Smooth muscle cell of the brain vasculature (primary cell): ENCODE measurements around the gene ATP11B.

Experiments used
- DNase-seq: peaks from one replicate; pipeline ENCODE4 v3.0.0-alpha.2; 2012; ENCODE audit warnings: low read depth, low spot score

The ATP11B gene

DNA sequence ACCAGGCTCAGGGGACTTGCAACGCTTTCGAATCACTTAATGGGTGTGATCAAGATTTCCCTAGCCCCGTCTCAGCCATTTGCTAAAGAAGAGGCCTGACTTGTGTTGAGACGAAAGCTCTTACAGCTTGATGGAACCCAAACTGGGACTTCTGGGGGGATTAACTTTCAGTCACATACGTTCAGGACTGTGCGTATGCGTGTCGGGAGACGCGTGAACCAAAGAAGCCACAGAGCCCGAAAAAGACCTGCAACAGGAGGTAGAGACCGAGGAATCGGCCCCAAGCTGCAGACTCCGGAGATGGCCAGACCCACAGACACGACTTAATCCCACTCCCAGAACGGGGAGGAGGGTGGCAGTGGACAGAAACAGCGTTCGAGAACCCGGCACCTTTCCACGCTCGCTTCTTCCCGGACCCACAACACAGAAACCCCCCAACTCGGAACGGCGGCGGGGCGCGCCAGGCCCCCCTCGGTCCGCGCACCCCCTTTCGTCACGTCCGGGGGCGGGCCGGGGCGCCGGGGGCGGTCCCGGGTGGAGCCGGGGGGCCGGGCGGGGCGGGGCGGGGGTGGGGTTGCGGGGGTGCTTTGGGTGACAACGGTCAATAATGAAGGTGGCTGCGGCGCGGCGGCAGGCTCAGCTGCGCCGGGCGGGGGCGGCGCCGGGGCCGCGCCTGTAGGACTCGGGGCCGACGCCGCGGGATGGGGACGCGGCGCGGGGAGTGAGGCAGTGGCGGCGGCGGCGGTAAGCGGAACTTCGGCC lies at the start of gene ATP11B:
Gene ATP11B (plus strand): TSS at position 604 of the 762 bp plus-strand sequence. CDS start 256 bp downstream, outside the sequence.
- no peak for DNase-seq

DNA sequence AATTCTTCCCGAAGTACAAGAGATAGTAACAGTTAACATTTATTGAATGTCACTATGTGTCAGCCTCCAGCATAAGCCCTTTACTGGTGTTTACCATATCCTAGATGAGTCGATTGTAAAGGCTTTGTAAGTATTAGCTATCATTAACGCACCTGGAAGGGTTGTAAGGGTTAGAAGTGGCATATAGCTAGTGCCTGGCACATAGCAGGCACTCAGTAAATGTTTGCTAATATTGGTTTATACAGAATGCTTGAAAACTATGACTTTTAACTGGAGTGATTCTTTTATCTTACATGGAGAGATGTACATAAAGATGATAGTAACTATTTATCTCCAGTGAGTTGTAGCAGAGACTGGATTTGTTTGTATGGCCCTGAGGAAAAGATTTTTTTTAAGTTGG lies 46.3 kb upstream of the ATP11B start:
- DNase-seq: no peak

DNA sequence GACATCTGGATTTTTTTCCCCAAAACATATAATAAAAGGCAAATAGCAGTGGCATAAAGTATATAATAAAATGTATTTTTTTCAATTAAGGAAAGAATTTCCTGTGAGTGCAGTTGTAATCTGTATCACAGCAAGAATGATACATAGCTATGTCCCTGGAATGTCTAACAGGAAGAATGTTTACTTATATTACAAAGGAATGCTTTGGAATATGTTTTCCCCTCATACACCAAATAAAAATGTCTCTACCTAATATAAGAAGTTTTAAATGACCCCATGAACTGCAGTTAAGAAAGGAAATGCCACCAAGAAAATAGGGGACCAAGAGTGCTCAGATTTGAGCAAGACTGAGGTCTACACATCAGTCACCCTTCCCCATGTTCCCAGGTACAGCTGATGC lies 38.0 kb upstream of the ATP11B start:
- no peak for DNase-seq

DNA sequence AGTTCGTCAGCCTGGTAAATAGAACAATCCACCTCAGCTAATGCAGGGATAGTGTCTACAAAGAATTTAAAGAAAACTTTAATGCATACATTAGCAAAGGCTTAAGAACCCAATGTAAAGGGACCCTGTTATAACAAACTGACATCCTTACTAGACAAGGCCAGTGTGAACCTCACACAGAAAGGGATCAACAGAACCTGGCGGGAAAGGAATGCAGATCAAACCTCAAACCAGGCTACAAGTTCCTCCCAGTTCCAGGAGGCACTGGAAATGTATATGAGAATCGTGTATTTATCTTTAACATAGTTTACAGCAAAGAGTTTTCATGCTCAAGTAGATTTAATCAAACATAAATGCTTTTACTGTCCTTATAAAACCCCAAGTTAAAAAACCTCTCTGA lies 37.6 kb upstream of the ATP11B start:
- DNase-seq: no peak

DNA sequence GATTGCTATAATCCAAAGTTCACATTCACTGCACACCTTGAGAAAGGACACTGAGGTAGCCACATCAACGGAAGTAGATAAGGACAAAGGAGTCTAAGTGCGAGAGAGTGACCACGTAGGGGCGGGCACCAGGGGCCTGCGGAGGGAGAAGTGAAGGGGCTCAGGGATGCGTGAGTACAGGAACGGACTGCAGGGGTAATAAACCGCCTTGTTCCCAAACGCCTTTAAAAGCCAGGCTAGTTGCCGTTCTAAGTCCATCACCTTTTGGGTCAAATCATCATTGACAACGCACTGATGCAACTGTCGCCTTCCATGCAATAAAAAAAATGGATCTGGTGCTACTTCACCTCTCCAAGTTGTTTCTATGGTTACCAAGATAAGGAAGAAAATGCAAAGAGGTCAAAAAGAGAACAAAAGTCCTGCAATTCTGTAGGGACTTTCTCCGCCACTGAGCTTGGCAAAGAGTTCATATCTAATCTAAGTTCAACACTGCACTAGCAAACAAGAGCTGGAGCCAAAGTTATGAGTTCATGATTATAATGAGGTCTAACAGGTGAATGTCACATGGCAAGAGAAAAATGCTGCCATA lies 32.6 kb upstream of the ATP11B start:
- no peak for DNase-seq

DNA sequence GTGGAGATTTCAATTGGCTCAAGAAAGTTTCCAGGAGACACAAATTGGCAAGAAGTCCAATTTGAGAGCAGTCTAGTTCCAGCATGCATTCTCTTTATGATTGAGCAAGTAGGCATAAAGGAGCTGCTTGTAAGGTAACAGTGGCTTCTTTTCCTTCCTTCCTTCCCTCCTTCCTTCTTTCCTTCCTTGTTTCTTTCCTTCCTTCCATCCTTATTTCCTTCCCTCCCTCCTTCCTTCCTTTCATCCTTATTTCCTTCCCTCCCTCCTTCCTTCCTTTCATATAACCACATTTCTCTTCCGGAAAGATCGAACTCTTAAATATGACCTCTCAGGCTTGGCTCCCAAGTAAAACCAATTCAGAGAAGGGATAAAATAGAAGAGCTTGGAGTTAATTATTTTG lies 29.4 kb upstream of the ATP11B start:
- DNase-seq: no peak

DNA sequence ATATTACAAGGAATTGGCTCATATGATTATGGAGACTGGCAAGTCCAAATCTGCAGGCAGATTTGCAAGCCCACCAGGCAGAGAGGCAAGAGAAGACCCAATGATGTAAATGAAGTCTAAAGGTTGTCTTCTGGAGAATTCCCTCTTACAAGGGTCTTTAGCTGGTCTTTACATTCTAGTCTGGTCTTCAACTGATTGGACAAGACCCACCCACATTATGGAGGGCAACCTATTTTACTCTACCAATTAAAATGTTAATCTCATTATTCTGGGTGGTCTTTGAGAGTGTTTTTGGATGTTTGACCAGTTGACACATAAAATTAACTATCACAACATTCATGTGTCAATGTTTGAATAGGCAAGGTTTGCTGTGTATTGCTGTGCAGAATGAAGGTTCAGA lies 28.0 kb upstream of the ATP11B start:
- no peak for DNase-seq

DNA sequence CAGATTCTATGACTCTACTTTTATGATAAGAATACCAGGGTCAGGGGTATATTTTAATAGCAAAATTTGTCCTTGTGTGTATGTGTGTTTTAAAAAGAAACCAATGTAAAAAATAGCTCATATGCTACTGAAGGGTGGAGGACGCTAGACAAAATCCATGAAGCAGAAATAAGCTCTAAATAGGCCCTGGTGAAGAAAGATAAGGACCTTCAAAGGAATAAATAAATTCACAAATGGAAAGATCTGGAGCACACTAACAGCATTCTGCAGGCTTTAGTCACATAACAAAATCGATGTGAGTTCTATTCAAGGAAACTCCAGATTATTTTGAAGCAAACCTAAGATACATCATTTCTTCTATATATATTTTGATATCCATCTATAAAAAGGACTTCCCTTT lies 27.2 kb upstream of the ATP11B start:
- DNase-seq: no peak

DNA sequence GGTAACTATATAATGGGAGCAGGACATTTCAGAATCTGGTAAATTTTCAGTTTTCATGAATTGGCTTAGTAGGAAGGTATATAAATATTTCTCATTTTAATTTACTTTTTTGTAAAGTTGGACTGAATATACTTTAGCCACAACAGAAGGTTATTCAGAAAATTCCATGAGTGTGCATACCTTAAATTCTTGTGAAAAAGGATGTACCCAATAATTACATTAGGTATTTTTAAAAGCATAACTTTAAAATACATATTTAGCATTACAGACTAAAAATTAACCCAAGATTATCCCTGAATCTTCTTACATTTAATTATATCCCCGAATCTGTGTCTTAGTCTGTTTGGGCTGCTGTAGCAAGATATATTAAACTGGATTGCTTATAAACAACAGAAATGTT lies 24.9 kb upstream of the ATP11B start:
- DNase-seq: no peak

DNA sequence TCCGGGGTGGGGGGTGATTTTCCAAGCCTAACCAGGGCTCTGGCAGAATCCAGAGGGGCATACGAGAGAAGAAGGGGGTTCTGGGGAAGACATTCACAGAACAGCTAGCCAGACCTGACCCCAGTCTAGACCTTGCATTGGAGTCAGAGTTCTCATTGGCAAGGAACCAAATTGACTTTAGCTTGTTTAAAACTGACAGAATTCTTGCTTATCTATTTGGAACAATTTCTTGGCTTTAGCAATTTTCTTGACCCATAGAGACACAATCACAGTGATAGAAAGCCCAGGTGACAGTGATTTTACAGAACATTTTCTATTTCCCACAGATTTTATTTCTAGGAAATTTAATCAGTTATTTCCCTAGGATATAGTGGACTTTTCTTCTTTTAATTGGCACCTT lies 23.6 kb upstream of the ATP11B start:
- DNase-seq: no peak

DNA sequence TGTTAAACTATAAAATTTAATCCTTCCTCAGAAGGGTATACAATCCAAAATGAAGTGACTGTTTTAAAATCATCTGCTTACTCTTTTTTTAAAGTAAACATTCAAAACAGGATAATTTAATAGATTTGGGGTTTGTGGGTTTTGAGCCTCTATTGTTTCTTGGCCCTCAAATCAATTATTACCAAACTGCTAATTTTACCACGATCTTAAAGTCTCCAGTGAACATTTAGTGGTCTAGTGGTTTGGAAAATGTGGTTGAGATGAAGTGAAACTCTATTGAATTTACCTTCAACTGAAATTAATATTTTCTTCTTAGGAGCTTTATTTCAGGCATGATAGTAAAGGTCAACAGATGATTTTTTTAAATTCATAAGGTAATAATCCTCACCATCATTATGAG lies 11.2 kb upstream of the ATP11B start:
- DNase-seq: no peak

DNA sequence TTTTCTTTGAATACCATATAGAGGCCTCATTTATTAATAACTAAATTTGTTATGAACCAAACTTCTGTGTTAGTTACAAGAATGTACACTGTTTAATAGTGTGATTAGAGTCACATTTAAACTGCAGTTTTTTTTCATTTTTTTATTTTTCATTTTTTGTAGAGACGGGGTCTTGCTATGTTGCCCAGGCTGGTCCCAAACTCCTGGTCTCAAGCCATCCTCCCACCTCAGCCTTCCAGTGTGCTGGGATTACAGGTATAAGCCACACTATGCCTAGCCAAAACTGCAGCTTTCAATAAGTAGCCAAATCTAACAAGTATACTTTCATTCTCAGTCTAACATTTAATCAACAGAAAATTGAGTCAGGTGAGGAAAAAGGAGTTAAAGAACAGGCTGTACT lies 10.2 kb upstream of the ATP11B start:
- no peak for DNase-seq

DNA sequence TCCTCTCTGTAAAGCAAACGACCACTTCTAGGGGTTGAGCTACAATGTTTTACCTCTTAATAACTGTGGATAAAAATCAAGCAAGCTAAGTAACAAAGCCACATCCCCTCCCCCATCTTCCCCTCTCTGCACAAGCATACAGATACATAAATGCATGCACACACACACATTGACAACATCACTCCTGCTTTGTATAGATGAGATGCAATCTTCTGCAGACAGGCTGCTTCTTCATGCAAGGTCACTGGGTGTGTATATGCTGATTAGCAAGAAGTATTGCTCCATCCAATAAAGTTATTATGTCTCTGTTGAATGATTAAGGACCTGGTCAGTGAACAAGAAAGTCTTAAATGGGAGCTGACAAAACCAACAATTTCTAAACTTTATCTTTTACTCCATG lies 8.8 kb upstream of the ATP11B start:
- DNase-seq: no peak

DNA sequence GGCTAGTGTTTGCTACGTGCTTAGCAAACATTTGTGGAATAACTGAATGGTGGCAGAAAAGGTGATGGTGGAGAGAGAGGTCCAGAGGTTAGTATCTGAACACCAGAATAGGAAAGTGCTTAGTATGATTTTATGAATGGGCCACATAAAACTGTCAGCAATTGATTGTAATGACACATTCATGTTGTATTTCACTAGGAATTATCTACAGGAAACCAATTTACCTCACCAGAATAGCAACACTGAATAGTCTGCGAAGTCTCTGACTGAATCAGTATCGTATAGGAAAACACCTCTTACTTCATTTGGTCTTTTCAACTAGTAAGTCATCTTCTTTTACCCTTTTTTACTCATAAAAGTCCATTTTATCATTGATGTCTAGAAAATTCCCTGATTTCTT lies 8.2 kb upstream of the ATP11B start:
- no peak for DNase-seq

DNA sequence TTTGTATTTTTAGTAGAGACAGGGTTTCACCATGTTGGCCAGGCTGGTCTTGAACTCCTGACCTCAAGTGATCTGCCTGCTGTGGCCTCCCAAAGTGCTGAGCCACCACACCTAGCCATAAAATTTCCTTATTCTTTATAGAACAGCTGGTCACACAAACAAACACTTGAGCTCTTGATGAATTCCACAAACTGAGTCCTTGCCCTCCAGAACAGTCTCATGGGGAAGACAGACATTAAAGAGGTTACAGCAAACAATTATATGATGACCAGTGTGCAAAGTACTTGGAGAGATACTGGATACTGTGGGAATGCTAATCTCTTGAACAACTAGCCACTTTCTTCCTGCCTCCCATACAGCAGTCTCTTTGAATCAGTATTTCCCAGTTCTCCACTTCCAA lies 7.5 kb upstream of the ATP11B start:
- no peak for DNase-seq

DNA sequence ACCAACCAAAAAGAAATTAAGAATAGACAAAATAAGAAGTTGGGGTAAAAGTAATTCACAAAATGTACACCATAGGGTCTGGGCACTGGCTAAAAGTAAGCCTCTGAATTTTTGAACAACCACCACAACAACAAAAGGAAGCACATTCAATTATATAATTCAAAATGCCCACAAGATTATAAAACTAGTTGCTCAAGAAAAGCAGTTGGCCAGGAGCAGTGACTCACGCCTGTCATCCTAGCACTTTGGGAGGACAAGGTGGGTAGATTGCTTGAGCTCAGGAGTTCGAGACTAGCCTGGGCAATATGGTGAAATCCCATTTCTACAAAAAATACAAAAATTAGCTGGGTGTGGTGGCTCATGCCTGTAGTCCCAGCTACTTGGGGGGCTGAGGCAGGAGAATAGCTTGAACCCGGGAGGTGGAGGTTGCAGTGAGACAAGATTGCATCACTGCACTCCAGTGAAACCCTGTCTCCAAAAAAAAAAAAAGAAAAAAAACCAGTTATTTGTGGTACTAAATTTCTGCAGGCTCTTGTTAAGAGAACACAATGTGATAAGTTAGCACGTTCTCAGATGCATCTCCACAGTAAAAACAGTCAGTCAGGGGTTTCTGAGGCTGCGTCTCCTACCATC lies 6.6 kb upstream of the ATP11B start:
- no peak for DNase-seq

DNA sequence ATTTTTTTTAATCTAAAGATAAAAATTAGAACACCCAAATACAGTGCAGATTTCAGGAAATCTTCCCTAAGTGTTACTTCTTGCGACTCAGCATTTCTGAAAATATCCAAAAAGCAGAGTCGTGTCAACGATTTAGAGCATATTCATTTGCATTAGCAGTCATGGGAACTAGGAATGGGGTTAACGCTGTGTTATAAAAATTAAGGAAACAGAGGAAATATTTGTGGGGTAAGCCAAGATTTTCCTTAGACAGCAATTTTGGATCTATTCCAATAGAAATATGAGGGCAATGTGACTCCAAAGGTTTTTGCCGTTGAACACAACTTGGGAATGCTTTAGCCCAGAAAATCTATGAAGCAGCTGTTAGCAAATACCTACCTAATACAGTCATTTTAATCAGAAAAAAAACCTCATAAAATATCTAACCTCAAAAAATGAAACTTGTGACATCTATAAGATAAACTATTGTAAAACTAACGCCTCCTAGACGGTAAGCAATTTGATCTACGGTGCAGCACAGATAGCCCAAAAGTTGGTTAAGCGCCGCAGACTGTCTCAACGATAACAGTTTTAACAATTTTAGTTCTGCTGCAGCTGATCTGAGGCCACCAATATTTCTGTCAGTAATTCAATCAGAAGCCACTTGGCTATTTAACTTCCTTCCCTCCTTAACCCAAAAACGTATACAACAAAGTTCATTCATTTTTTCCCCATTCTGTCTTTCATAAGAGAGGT lies 5.8 kb upstream of the ATP11B start:
- no peak for DNase-seq

DNA sequence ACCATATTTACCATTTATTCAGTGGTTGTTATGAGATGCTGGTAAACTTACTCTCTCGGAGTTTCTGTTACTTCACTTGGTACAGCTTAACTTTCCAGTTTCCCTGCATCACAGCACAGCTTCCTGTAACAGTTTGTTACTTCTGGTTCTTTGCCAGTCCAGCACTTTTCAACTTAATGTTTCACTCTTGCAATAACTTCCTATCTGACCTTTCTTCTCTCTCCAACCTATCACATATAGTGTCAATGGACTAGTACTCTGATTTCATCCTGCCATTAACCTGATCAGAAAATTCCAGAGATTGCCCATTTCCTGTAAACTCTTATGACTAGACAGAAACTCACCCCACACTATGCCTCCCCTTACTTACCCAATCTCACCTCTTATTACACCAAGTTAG lies 3.9 kb upstream of the ATP11B start:
- no peak for DNase-seq

DNA sequence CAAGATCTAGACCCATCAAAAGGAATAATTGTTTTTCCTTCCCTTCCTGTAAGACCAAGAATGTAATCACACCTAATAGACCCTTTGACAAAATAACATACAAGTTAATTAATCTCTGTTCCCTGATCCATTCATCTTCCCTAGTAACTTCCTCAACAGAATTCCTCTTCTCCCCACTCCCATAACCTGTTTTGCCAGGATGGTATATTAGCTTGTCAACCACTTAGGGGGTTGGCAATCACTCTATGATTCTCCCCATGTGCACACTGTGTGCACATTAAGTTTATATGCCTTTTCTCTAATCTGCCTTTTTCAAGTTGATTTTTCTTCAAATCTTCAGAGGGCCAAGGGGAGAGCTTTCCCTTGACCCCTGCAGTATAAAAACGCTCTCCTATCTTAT lies 2.7 kb upstream of the ATP11B start:
- DNase-seq: no peak

DNA sequence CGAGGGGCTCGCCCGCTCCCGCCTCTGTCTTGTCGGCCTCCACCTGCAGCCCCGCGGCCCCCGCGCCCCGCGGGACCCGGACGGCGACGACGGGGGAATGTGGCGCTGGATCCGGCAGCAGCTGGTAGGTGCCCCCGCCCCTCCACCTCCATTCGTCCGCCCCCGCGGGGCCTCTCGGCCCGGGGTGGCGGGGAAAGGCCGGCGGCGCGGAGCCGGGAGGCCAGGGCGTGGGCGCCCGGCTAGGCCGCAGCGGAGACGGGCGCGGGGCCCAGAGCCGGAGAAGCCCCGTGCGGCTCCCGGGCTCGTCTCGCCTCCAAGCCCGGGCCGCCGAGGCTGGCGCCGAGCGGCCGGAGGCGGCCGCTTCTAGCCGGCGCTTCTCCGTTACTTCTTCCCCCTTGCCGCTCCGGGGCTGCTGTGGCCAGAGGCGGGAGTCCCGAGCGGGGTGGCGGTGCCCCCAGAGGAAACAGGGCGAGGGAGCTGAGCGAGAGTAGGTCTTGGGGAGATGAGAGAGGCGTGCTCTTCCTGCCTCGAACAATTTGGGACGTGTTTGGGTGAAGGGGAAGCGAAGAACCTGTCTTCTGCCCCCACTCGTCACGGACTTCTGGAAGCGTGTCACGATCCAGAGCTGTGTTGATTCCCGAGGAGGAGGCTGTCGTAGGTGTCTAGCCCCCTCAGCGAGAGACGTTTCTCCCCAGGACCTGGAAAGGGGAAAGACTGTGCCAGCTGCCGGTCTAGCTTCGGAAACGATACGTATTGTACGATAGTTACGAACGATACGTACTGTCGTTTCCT lies 555 bp downstream of the ATP11B start:
- DNase-seq: no peak

DNA sequence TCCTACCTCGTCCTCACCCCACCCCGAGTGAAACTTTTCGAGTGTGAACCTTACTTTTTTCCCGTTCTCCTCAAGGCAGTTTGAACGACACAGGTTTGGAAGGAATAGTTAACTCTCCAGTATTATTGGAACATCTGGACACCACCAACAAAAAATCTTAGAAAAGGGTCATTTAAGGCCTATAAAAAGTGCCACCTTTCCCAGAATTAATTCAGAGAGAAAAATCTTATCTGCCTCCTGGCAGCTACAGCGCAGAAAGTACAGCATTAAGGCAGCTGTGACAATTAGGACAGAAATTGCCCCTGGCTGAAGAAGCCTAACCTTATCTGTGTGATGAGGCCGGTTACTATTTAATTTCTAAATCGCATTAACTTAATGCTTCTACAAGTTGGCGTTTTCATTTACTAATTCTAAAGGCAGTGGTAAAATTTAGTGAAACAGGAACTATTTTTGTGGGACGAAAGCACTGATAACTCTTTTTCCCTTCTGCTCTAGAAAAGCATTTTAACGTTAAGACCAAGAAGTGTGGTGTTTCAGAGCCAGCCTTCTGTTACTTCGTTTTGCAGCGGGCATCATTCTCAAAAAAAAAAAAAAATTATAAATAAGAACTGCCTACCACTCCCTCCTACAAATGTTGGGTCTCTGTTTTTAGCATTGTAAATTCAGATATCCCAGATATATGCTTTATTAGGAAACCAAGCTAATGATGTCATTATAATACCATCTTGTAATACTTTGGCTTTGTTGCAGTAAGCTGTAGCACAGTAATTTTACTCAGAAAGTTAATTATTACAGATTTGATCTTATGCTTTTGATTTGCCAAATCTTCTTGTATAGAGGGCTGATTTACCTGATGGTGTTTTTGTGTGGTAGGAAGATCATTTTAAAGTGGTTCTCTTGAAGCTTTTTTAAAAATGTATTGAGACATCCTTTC lies 1.4 kb downstream of the ATP11B start:
- DNase-seq: no peak
